GM18873 (cell line): ENCODE results near the gene FGGY.

Experiments
- ATAC-seq: cut with Tn5 transposase; IDR thresholded peaks from one replicate; pipeline ENCODE4 v1.9.1; 2021; ENCODE audit warnings: mild to moderate bottlenecking, moderate library complexity, moderate number of reproducible peaks; ENCODE audit not compliant: unreplicated experiment, low FRiP score

FGGY gene

GRCh38 chr1:59743324-59744091 lies 446.6 kb downstream of the FGGY start:
- no peak for ATAC-seq

GRCh38 chr1:59747420-59748024 lies 450.6 kb downstream of the FGGY start:
- ATAC-seq: no peak

- ATAC-seq: no peak
Measured at GRCh38 chr1:59748123-59748522, 451.2 kb downstream of the FGGY start.

- ATAC-seq: no peak
Measured at GRCh38 chr1:59750328-59751003, 453.6 kb downstream of the FGGY start.

- ATAC-seq: no peak
Measured at GRCh38 chr1:59751004-59751395, 454.1 kb downstream of the FGGY start.

GRCh38 chr1:59751801-59752200 lies 454.9 kb downstream of the FGGY start:
- ATAC-seq: no peak

GRCh38 chr1:59752556-59753414 lies 455.9 kb downstream of the FGGY start:
- ATAC-seq: no peak

GRCh38 chr1:59755069-59755685 lies 458.3 kb downstream of the FGGY start:
- no peak for ATAC-seq

- ATAC-seq: no peak
Measured at GRCh38 chr1:59757197-59757747, 460.4 kb downstream of the FGGY start.

- ATAC-seq: peak; percentile 73
Measured at GRCh38 chr1:59759156-59759925, 462.4 kb downstream of the FGGY start.

- ATAC-seq: no peak
Measured at GRCh38 chr1:59761443-59761842, 464.5 kb downstream of the FGGY start.

GRCh38 chr1:59763418-59763817 lies 466.5 kb downstream of the FGGY start:
- no peak for ATAC-seq

- no peak for ATAC-seq
Measured at GRCh38 chr1:59765011-59765730, 468.3 kb downstream of the FGGY start.

GRCh38 chr1:59766227-59766855 lies 469.4 kb downstream of the FGGY start:
- ATAC-seq: no peak

GRCh38 chr1:59767119-59767518 lies 470.2 kb downstream of the FGGY start:
- ATAC-seq: no peak

- ATAC-seq: no peak
Measured at GRCh38 chr1:59768792-59769735, 472.2 kb downstream of the FGGY start.

- no peak for ATAC-seq
Measured at GRCh38 chr1:59769736-59770095, 472.8 kb downstream of the FGGY start.
